GM12875 (cell line): ENCODE measurements around the gene KIAA0232.

ENCODE experiments used
- H3K4me3 ChIP-seq: one replicate; pipeline ENCODE4 v1.5.1; 2011; ENCODE audit warnings: low read depth, low read length, control low read depth
- TF ChIP-seq, protein P1 (sequence below): IDR thresholded peaks from 2 replicates; pipeline ENCODE4 v1.5.1; 2011; ENCODE audit warnings: low read depth, mild to moderate bottlenecking, control low read depth, inconsistent platforms, low read length, moderate library complexity, borderline replicate concordance; ENCODE audit not compliant: insufficient read depth

KIAA0232 gene

DNA sequence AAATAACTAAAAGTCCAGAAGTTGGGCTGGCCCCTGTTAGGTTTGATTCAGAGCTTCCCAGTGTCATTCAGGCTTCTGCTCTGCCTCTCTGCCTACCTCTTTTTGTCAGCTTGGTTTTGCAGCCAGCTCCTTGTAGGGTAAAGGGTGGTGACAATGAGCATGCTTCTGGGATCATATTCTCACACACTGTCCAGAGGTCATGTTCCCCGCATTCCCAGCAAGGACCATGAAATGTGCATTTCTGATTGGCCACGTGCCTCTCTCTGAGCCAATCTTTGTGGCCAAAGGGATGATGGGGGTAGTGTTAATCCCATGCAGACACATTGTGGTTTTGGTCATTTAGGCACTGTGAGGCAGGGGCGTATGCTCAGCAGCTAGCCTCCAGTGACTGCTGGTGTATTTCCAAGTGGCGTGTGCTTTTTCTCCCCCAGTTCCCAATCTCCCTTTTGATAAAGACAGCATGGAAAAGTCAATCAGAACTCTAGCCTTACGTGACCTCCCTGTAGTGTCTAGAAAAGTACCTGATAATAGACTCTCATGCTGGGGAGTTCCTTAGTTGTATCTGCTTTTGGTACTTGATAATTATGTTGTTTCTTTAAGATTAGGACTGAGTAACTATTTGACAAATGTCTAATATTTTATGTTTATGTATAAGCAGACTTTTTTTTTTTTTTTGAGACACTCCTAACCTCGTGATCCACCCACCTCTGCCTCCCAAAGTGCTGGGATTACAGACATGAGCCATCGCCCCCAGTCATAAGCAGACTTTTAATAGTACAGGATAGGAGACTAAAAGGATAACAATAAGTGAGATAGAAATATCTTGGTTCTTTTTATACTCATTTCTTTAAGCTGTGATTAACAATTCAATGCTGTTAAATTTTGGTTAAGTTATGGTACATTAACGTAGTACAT lies 57.8 kb downstream of the KIAA0232 start:
- no peak overlapping the region for H3K4me3 ChIP-seq
- TF ChIP-seq, protein P1, sequence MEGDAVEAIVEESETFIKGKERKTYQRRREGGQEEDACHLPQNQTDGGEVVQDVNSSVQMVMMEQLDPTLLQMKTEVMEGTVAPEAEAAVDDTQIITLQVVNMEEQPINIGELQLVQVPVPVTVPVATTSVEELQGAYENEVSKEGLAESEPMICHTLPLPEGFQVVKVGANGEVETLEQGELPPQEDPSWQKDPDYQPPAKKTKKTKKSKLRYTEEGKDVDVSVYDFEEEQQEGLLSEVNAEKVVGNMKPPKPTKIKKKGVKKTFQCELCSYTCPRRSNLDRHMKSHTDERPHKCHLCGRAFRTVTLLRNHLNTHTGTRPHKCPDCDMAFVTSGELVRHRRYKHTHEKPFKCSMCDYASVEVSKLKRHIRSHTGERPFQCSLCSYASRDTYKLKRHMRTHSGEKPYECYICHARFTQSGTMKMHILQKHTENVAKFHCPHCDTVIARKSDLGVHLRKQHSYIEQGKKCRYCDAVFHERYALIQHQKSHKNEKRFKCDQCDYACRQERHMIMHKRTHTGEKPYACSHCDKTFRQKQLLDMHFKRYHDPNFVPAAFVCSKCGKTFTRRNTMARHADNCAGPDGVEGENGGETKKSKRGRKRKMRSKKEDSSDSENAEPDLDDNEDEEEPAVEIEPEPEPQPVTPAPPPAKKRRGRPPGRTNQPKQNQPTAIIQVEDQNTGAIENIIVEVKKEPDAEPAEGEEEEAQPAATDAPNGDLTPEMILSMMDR: no peak

- TF ChIP-seq, protein P1: no peak
- no peak overlapping the region for H3K4me3 ChIP-seq
These were observed 62.5 kb downstream of the KIAA0232 start for GRCh38 chr4:6845027-6845426.

GRCh38 chr4:6845574-6845973 lies 63.0 kb downstream of the KIAA0232 start:
- H3K4me3 ChIP-seq: no peak overlapping the region
- TF ChIP-seq, protein P1: no peak

- TF ChIP-seq, protein P1: no peak
- H3K4me3 ChIP-seq: no peak overlapping the region
These were observed 64.7 kb downstream of the KIAA0232 start for GRCh38 chr4:6847178-6847577.

DNA sequence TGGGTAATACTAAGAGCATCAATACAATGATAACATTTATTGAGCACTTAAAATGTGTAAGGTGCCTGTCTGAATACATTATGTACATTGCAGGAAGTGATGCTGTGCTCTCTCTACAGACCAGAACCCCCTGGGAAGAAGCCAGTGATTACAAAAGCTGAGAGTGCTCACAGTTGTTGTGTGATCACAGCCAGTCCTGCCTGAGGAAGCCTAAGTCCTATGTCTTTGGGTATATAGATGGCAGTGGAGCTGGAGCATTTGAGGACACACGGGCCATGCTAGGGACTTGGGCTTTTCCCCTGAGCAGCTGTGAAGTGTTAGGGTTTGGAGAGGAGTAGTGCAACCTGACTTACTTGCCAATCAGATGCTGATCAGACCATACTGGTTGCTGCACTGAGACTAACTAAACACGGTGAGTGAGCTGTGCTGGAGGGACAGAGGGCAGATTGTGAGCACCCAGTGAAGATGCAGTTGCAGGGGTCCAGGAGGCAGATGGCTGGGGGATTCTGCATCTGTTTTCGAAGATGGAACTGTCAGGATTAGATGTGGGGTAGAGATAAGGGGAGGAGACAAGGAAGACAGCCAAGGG lies 66.3 kb downstream of the KIAA0232 start:
- no peak overlapping the region for H3K4me3 ChIP-seq
- TF ChIP-seq, protein P1: no peak

DNA sequence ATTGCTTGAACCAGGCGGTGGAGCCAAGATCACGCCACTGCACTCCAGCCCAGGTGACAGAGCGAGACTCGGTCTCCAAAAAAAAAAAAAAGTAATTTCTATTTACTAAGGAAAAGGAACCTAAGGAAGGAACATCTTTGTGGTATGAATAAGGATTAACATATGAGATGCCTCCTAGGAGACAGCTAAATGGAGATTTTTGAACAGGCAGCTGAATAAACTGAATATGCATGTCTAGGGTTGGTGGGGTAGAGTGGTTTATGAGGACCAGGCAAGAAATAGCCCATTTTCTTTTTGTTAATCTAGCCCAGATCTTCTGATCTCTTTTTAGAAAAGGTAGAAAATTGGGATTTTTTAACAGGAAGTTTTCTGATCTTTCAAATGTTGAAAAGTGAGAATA lies 67.2 kb downstream of the KIAA0232 start:
- TF ChIP-seq, protein P1: no peak
- H3K4me3 ChIP-seq: no peak overlapping the region

DNA sequence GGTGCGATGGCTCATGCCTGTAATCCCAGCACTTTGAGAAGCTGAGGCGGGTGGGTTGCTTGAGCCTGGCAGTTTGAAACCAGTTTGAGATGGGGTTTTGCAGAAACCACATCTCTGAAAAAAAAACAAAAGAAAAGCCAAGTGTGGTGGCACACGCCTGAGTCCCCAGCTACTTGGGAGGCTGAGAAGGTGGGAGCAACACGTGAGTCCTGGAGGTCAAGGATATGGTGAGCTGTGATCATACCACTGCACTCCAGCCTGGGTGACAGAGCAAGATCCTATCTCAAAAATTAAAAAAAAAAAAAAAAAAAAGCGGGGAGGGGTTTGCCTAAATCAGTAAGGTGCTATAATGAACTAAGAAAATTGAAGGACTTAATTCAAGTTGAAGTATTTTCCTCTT lies 68.9 kb downstream of the KIAA0232 start:
- no peak overlapping the region for H3K4me3 ChIP-seq
- TF ChIP-seq, protein P1: no peak
